ENCODE measurements around the gene ASB4. TPM values are rescaled to one million over a fixed set of nuclear protein-coding genes. Genes with fewer than 3 reads are reported as not detected.

Gene ASB4
- total RNA-seq, 1 donor from 2014 or later, result not detected

GRCh38 chr7:95558864-95559263, 73.1 kb downstream of the ASB4 start:
- TF ChIP-seq CTCF (IDR thresholded peaks at IDR 0.05), result no peak
- DNase-seq (ENCODE audit: extremely low spot score, unreplicated experiment), result no peak
- Mint-ChIP-seq H3K27me3 (ENCODE audit: unreplicated experiment) (peaks cover 48% of the 10 kb centered on the region), H3K4me3 (ENCODE audit: unreplicated experiment) (no peak overlapping the region), H3K27ac (ENCODE audit: unreplicated experiment) (no peak overlapping the region), H3K36me3 (ENCODE audit: unreplicated experiment) (no peaks in the 10 kb centered on the region), H3K9me3 (ENCODE audit: unreplicated experiment) (no peaks in the 10 kb centered on the region), H3K4me1 (ENCODE audit: unreplicated experiment) (no peaks in the 10 kb centered on the region)

GRCh38 chr7:95560674-95561073, 74.9 kb downstream of the ASB4 start:
- H3K27ac Mint-ChIP-seq (ENCODE audit: unreplicated experiment), result no peak overlapping the region
- H3K27me3 Mint-ChIP-seq (ENCODE audit: unreplicated experiment), result peaks cover 44% of the 10 kb centered on the region
- no peak for DNase-seq (ENCODE audit: extremely low spot score, unreplicated experiment)
- no peaks in the 10 kb centered on the region for H3K36me3 Mint-ChIP-seq (ENCODE audit: unreplicated experiment)
- no peak overlapping the region for H3K4me3 Mint-ChIP-seq (ENCODE audit: unreplicated experiment)
- no peak for TF ChIP-seq CTCF (IDR thresholded peaks at IDR 0.05)
- no peaks in the 10 kb centered on the region for H3K4me1 Mint-ChIP-seq (ENCODE audit: unreplicated experiment)
- no peaks in the 10 kb centered on the region for H3K9me3 Mint-ChIP-seq (ENCODE audit: unreplicated experiment)

GRCh38 chr7:95569720-95570119, 84.0 kb downstream of the ASB4 start:
- Mint-ChIP-seq H3K4me3 (ENCODE audit: unreplicated experiment) (no peak overlapping the region), H3K27me3 (ENCODE audit: unreplicated experiment) (peaks cover 10% of the 10 kb centered on the region), H3K4me1 (ENCODE audit: unreplicated experiment) (no peaks in the 10 kb centered on the region), H3K36me3 (ENCODE audit: unreplicated experiment) (no peaks in the 10 kb centered on the region), H3K27ac (ENCODE audit: unreplicated experiment) (no peak overlapping the region), H3K9me3 (ENCODE audit: unreplicated experiment) (no peaks in the 10 kb centered on the region)
- no peak for TF ChIP-seq CTCF (IDR thresholded peaks at IDR 0.05)
- DNase-seq (ENCODE audit: extremely low spot score, unreplicated experiment), result no peak

GRCh38 chr7:95577137-95577536, 91.4 kb downstream of the ASB4 start:
- TF ChIP-seq CTCF (IDR thresholded peaks at IDR 0.05), result no peak
- DNase-seq (ENCODE audit: extremely low spot score, unreplicated experiment), result no peak
- Mint-ChIP-seq H3K4me3 (ENCODE audit: unreplicated experiment) (no peak overlapping the region), H3K27me3 (ENCODE audit: unreplicated experiment) (peaks cover 18% of the 10 kb centered on the region), H3K27ac (ENCODE audit: unreplicated experiment) (no peak overlapping the region), H3K4me1 (ENCODE audit: unreplicated experiment) (peaks cover 8% of the 10 kb centered on the region), H3K36me3 (ENCODE audit: unreplicated experiment) (no peaks in the 10 kb centered on the region), H3K9me3 (ENCODE audit: unreplicated experiment) (peaks cover 5% of the 10 kb centered on the region)

GRCh38 chr7:95578299-95578855, 92.6 kb downstream of the ASB4 start:
- H3K36me3 Mint-ChIP-seq (ENCODE audit: unreplicated experiment), result no peaks in the 10 kb centered on the region
- no peak overlapping the region for H3K4me3 Mint-ChIP-seq (ENCODE audit: unreplicated experiment)
- H3K27me3 Mint-ChIP-seq (ENCODE audit: unreplicated experiment), result peaks cover 22% of the 10 kb centered on the region
- DNase-seq (ENCODE audit: extremely low spot score, unreplicated experiment), result no peak
- H3K9me3 Mint-ChIP-seq (ENCODE audit: unreplicated experiment), result peaks cover 5% of the 10 kb centered on the region
- TF ChIP-seq CTCF (IDR thresholded peaks at IDR 0.05), result no peak
- peaks cover 8% of the 10 kb centered on the region for H3K4me1 Mint-ChIP-seq (ENCODE audit: unreplicated experiment)
- no peak overlapping the region for H3K27ac Mint-ChIP-seq (ENCODE audit: unreplicated experiment)
